HepG2 (cell line): ENCODE measurements around the gene FRK. TPM values are rescaled to one million over a fixed set of nuclear protein-coding genes. Genes with fewer than 3 reads are reported as not detected.

Experiments
- CBFB ChIP-seq: sonication (generic); formaldehyde crosslinking; IDR thresholded peaks from 2 replicates; pipeline ENCODE4 v1.4.0; 2020; ENCODE audit warnings: missing genetic modification reagents
- FLYWCH1 ChIP-seq: sonication (generic); formaldehyde crosslinking; IDR thresholded peaks from 2 replicates; pipeline ENCODE4 v1.8.1; 2023; ENCODE audit warnings: mild to moderate bottlenecking, missing genetic modification reagents
- FOXJ3 ChIP-seq: sonication (generic); formaldehyde crosslinking; IDR thresholded peaks from 2 replicates; pipeline ENCODE4 v1.4.0; 2020; ENCODE audit warnings: missing genetic modification reagents, mild to moderate bottlenecking, borderline replicate concordance
- GMEB2 ChIP-seq: IDR thresholded peaks from 2 replicates; pipeline ENCODE4 v1.6.1; 2016; ENCODE audit warnings: missing biosample characterization, missing genetic modification reagents, low read depth
- HOXA9 ChIP-seq: sonication (generic); formaldehyde crosslinking; IDR thresholded peaks from 2 replicates; pipeline ENCODE4 v1.8.1; 2022; ENCODE audit warnings: missing genetic modification reagents, mild to moderate bottlenecking, moderate library complexity, borderline replicate concordance
- IKZF4 ChIP-seq: sonication (generic); formaldehyde crosslinking; IDR thresholded peaks from 2 replicates; pipeline ENCODE4 v1.5.1; 2020; ENCODE audit warnings: borderline replicate concordance, mild to moderate bottlenecking, low read depth, missing genetic modification reagents; ENCODE audit errors: not compliant biosample characterization
- NBN ChIP-seq: fragments of 450-650 bp; conservative IDR thresholded peaks from 2 replicates; pipeline ENCODE4 v1.6.1; 2017
- NCOR1 ChIP-seq: fragments of 200-600 bp; sonication (generic); IDR thresholded peaks from 2 replicates; pipeline ENCODE4 v1.7.0; 2017; ENCODE audit warnings: antibody characterized with exemption, low read length, borderline replicate concordance
- RXRA ChIP-seq: sonication (generic); formaldehyde crosslinking; IDR thresholded peaks from 2 replicates; pipeline ENCODE4 v1.5.1; 2020; ENCODE audit warnings: missing genetic modification reagents
- SRSF1 ChIP-seq: fragments of 200-400 bp; formaldehyde crosslinking; optimal IDR thresholded peaks from 2 replicates; pipeline ENCODE3; 2017; ENCODE audit warnings: mild to moderate bottlenecking, low read depth, low read length, moderate library complexity
- TRIM24 ChIP-seq: sonication (generic); formaldehyde crosslinking; IDR thresholded peaks from 2 replicates; pipeline ENCODE4 v1.8.0; 2022; ENCODE audit warnings: mild to moderate bottlenecking, missing genetic modification reagents
- U2AF1 ChIP-seq: fragments of 200-400 bp; formaldehyde crosslinking; optimal IDR thresholded peaks from 2 replicates; pipeline ENCODE3; 2017; ENCODE audit warnings: mild to moderate bottlenecking, low read depth, low read length
- ZKSCAN1 ChIP-seq: fragments of 150-350 bp; IDR thresholded peaks from 2 replicates; pipeline ENCODE4 v1.6.1; 2014; ENCODE audit warnings: low read length
- ZMYM3 ChIP-seq: sonication (generic); formaldehyde crosslinking; IDR thresholded peaks from 2 replicates; pipeline ENCODE4 v1.5.1; 2020; ENCODE audit warnings: mild to moderate bottlenecking, missing genetic modification reagents
- ZNF260 ChIP-seq: sonication (generic); formaldehyde crosslinking; IDR thresholded peaks from 2 replicates; pipeline ENCODE4 v1.4.0; 2020; ENCODE audit warnings: missing genetic modification reagents, low read depth, mild to moderate bottlenecking, borderline replicate concordance
- ZNF276 ChIP-seq: sonication (generic); formaldehyde crosslinking; IDR thresholded peaks from 2 replicates; pipeline ENCODE4 v1.4.0; 2020; ENCODE audit warnings: mild to moderate bottlenecking, low read depth, missing genetic modification reagents
- ZNF652 ChIP-seq: IDR thresholded peaks from 2 replicates; pipeline ENCODE4 v1.6.1; 2016; ENCODE audit warnings: low read depth, borderline replicate concordance
- ZSCAN25 ChIP-seq: sonication (generic); formaldehyde crosslinking; IDR thresholded peaks from 2 replicates; pipeline ENCODE4 v1.8.0; 2022; ENCODE audit warnings: mild to moderate bottlenecking, missing genetic modification reagents
- polyA plus RNA-seq, 8 experiments: library from polyadenylated mRNA; depleted of rRNA in 3 of 8; stranded (reverse) in 7 of 8; unstranded in 1 of 8; fragments of >200 nt; fragmentation: Illumina TruSeq in 4 of 8; extraction: Trizol in 4 of 8; gene quantifications; 2 replicates each; pipeline versions ENCODE4 v1.2.1 to v1.2.3, GENCODE V29; 2011 to 2016; ENCODE audit warnings: low read depth in 4 of 8, missing spikeins in 1 of 8, mixed read lengths in 1 of 8; ENCODE audit not compliant: insufficient read depth in 1 of 8
- total RNA-seq, 5 experiments: library from RNA; depleted of rRNA; stranded (reverse); fragments of >200 nt; fragmentation: Illumina TruSeq; extraction: Trizol; gene quantifications; 2 replicates each; pipeline ENCODE4 v1.2.3, GENCODE V29; 2016; ENCODE audit warnings: low read depth in 1 of 5
- TF ChIP-seq, protein P1 (sequence below): sonication (generic); formaldehyde crosslinking; IDR thresholded peaks from 2 replicates; pipeline ENCODE4 v1.5.0; 2020; ENCODE audit warnings: mild to moderate bottlenecking, missing genetic modification reagents, borderline replicate concordance

FRK gene
- total and polyA plus RNA-seq, 2 of the 13 experiments (the other 11 are each of a cell fraction or from before 2014, with no cell fraction given) = 1.3 to 2.9 TPM

DNA sequence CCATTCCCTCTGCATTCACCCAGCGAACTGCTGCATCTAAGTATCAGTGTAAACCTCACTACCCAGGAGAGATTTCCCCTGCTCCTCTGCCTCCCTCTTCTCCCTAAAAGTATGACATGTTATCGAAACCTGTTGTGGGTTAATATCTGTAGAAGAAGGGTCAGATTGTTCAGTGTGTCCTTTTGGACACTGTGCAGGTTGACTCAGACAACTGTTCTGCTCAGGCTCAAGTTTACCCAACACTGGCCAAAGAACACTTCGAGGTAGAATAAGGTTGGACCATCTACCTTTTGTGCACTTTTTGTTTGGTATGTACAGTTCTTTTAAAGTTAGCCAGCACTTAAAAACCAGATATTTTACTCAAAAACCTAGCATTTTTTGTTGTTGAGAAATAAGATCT, 44.6 kb upstream of the FRK start (continued):
- TF ChIP-seq FLYWCH1 (CRISPR knock-in tag) (no peak), IKZF4 (CRISPR knock-in tag) (no peak), FOXJ3 (CRISPR knock-in tag) (peak; percentile 15; the same call in 1 of the 2 replicates), SRSF1 (no peak), ZKSCAN1 (no peak), CBFB (CRISPR knock-in tag) (no peak), ZNF276 (CRISPR knock-in tag) (no peak), ZSCAN25 (CRISPR knock-in tag) (no peak), ZMYM3 (CRISPR knock-in tag) (no peak), HOXA9 (no peak), TRIM24 (CRISPR knock-in tag) (no peak), NBN (no peak), GMEB2 (CRISPR knock-in tag) (no peak), U2AF1 (no peak), NCOR1 (no peak), ZNF652 (CRISPR knock-in tag) (peak; percentile 77), ZNF260 (CRISPR knock-in tag) (no peak), RXRA (CRISPR knock-in tag) (no peak; the same call in 1 of the 2 replicates)
- TF ChIP-seq, protein P1, sequence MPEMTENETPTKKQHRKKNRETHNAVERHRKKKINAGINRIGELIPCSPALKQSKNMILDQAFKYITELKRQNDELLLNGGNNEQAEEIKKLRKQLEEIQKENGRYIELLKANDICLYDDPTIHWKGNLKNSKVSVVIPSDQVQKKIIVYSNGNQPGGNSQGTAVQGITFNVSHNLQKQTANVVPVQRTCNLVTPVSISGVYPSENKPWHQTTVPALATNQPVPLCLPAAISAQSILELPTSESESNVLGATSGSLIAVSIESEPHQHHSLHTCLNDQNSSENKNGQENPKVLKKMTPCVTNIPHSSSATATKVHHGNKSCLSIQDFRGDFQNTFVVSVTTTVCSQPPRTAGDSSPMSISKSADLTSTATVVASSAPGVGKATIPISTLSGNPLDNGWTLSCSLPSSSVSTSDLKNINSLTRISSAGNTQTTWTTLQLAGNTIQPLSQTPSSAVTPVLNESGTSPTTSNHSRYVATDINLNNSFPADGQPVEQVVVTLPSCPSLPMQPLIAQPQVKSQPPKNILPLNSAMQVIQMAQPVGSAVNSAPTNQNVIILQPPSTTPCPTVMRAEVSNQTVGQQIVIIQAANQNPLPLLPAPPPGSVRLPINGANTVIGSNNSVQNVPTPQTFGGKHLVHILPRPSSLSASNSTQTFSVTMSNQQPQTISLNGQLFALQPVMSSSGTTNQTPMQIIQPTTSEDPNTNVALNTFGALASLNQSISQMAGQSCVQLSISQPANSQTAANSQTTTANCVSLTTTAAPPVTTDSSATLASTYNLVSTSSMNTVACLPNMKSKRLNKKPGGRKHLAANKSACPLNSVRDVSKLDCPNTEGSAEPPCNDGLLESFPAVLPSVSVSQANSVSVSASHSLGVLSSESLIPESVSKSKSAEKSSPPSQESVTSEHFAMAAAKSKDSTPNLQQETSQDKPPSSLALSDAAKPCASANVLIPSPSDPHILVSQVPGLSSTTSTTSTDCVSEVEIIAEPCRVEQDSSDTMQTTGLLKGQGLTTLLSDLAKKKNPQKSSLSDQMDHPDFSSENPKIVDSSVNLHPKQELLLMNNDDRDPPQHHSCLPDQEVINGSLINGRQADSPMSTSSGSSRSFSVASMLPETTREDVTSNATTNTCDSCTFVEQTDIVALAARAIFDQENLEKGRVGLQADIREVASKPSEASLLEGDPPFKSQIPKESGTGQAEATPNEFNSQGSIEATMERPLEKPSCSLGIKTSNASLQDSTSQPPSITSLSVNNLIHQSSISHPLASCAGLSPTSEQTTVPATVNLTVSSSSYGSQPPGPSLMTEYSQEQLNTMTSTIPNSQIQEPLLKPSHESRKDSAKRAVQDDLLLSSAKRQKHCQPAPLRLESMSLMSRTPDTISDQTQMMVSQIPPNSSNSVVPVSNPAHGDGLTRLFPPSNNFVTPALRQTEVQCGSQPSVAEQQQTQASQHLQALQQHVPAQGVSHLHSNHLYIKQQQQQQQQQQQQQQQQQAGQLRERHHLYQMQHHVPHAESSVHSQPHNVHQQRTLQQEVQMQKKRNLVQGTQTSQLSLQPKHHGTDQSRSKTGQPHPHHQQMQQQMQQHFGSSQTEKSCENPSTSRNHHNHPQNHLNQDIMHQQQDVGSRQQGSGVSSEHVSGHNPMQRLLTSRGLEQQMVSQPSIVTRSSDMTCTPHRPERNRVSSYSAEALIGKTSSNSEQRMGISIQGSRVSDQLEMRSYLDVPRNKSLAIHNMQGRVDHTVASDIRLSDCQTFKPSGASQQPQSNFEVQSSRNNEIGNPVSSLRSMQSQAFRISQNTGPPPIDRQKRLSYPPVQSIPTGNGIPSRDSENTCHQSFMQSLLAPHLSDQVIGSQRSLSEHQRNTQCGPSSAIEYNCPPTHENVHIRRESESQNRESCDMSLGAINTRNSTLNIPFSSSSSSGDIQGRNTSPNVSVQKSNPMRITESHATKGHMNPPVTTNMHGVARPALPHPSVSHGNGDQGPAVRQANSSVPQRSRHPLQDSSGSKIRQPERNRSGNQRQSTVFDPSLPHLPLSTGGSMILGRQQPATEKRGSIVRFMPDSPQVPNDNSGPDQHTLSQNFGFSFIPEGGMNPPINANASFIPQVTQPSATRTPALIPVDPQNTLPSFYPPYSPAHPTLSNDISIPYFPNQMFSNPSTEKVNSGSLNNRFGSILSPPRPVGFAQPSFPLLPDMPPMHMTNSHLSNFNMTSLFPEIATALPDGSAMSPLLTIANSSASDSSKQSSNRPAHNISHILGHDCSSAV = no peak
